Choroid plexus epithelial cell (primary cell): ENCODE results near the gene TJAP1.
"Not testable (repeated sequence)": the region's sequence is repeated elsewhere in the genome, so short reads cannot be mapped to it uniquely, and the experiment has no call there.

Source experiments
- DNase-seq: peaks from one replicate; pipeline ENCODE4 v3.0.0-alpha.2; 2010; ENCODE audit warnings: low read depth
- H3K4me3 ChIP-seq: 2 replicates; pipeline ENCODE4 v1.5.1; 2011; ENCODE audit warnings: low read depth, mild to moderate bottlenecking, control low read depth, low read length, moderate library complexity
- TF ChIP-seq, protein P1 (sequence below): conservative IDR thresholded peaks from 2 replicates; pipeline ENCODE4 v1.5.1; 2011; ENCODE audit warnings: low read depth, mild to moderate bottlenecking, control low read depth, inconsistent platforms, low read length, moderate library complexity

TJAP1 gene

DNA sequence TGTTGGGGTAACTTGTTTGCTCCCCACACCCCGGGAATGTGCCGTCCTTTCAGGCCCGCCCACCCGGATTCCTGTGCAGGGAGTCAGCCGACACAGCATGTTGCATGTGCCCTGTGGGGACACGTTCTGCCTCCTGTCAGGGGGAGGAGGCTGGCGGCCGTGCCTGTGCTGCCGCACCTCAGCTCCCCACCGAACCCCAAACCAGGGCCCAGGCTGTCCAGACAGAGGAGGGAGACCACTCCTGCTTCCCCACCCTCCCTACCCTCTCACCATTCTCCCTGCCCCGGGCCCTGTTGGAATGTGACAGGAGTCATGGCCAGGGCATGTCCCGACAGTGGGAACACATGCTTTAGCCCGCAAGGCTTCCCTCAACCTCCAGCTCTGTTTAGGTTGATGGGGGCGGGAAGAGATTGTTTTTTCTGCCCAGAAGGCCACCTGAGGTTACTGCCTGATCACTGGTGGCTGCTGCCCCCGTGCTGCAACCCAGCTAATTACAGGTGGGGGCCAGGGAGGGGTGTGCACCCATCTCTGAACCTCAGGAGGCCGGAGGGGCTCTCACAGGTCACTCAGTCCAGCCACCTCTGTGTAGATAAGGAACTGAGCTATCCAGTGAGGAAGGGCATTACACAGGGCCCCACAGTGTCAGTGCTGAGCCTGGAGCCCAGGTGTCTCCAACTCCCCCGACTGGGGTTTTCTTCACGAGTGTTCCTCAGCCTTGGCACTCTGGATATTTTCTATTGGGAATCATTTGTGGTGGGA, 19.2 kb downstream of the TJAP1 start:
- TF ChIP-seq, protein P1, sequence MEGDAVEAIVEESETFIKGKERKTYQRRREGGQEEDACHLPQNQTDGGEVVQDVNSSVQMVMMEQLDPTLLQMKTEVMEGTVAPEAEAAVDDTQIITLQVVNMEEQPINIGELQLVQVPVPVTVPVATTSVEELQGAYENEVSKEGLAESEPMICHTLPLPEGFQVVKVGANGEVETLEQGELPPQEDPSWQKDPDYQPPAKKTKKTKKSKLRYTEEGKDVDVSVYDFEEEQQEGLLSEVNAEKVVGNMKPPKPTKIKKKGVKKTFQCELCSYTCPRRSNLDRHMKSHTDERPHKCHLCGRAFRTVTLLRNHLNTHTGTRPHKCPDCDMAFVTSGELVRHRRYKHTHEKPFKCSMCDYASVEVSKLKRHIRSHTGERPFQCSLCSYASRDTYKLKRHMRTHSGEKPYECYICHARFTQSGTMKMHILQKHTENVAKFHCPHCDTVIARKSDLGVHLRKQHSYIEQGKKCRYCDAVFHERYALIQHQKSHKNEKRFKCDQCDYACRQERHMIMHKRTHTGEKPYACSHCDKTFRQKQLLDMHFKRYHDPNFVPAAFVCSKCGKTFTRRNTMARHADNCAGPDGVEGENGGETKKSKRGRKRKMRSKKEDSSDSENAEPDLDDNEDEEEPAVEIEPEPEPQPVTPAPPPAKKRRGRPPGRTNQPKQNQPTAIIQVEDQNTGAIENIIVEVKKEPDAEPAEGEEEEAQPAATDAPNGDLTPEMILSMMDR, result peak; percentile 74
- no peak overlapping the region for H3K4me3 ChIP-seq
- DNase-seq, result peak; percentile 57

DNA sequence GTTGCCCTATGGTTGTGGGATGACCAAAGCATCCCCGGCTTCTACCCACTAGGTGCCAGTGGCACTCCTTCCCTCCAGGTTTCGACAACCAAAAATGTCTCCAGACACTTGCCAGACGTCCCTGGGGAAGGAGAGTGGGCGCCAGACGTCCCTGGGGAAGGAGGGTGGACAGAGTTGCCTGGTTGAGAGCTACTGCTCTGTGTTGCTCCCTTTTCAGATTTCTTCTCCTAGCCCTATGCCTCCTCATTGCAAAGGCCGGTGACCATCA, 19.7 kb downstream of the TJAP1 start:
- DNase-seq, result no peak
- TF ChIP-seq, protein P1, result no peak
- no peak overlapping the region for H3K4me3 ChIP-seq

DNA sequence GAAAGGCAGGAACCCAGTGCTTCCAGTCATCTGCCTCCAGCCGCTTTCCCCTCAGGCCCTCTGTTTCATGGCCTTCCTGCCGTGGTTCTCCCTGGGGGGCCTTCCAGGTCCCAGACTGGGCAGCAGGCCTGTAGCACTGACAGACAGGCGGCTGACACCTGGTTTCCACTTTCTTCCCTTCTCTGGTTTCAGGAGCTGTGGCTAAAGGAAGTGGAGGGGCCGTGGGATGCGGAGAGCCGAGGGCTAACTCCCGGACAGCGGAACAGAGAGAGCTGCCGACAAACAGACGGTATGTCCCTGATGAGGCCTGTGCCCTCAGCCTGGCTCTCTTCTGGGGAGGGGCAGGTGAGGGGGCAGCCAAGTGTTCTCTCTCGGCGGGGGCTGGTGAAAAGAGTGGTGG, 20.3 kb downstream of the TJAP1 start:
- no peak overlapping the region for H3K4me3 ChIP-seq
- DNase-seq, result no peak
- TF ChIP-seq, protein P1, result no peak

DNA sequence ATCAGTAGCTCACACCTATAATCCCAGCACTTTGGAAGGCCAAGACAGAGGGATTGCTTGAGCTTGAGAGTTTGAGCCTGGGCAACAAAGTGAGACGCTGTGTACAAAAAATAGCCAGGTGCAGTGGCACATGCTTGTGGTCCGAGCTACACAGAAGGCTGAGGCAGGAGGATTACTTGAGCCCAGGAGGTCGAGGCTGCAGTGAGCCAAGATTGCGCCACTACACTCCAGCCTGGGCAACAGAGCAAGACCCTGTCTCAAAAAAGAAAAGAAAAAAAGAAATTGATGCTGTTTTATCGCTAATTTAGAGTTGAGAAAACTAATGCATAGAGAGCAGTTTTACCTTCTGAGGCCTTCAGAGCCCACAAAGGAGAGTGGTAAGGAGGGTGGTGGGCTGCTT, 20.9 kb downstream of the TJAP1 start:
- DNase-seq, result not testable (repeated sequence)

DNA sequence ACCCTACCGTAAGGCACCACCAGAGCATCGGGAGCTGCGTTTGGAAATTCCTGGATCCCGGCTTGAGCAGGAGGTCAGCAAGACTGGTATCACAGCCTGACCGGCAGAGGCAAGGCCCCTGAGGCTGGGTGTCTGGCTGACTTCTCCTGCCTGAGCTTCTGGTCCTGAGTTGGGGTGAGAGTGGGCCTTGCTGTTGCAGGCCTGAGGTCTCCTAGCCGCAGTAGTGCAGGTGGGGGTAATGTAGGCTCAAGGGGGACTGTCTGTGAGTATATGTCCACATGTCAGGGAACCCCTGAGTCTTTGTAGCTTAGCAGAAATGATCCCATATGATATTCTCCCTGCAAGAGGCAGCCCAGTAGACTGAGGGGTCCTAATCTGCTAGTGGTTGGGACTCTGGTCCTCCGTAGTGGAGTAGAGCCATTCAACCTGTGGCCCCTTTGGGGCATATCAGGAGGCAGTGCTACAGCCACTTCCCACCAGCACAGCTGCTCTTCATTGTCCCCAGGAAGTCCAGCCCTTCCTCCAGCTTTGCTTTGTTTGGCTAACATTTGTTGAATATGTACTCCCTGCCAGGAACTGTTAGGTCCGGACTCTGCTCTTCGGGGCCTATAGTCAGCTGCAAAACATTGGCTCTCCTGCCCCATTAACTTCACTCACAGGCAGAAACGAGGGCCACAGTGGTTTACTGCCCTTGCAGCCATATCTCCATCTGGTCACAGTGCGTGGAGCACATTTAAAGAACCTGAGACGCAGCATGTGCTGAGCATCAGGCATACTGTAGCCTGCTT, 21.9 kb downstream of the TJAP1 start:
- DNase-seq, result peak; percentile 24
- no peak overlapping the region for H3K4me3 ChIP-seq
- TF ChIP-seq, protein P1, result no peak

More for the DNA sequence above, 20.9 kb downstream of the TJAP1 start:
- not testable (repeated sequence) for H3K4me3 ChIP-seq

DNA sequence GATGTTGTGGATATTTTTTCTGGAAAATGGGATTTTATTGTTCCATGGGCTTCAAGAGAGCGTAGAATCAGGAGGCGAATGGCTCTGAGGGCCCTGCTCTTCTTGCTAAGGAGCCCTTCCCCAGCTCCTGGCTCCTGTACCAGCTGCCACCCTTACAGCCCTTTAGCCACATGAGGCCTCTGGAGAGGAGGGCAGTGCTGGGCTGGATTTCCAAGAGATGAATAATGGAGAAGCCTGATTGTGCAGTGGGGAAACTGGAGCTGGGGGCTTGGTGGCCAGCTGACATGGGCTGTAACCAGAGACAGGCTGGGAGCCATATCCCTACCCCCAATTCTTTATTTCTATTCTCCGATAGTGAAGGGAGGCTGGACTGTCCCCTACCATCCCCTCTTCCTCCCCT, 23.6 kb downstream of the TJAP1 start:
- no peak for DNase-seq
- TF ChIP-seq, protein P1, result no peak
- H3K4me3 ChIP-seq, result no peak overlapping the region

DNA sequence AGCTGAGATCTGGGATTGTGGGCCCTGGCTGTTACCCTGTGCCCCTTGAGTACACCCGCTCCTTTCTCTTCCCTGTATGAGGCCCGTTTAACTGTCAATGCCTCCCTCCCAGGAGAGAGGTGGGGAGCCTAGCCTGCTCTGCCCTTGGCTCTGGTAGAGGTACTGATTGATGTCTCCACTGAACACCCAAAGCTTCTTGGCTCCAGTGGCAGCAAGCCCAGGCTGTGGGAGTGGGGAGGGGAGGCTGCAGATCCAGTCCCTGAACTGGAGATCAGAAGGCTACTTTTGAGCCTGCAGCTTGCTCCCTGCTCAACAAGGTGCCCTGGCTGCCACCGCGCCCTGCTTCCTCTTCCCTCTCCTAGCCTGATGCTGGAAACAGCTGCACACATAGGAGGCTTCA, 25.3 kb downstream of the TJAP1 start:
- TF ChIP-seq, protein P1, result no peak
- H3K4me3 ChIP-seq, result no peak overlapping the region
- no peak for DNase-seq
